Measurements from ENCODE around the gene PPID. TPM values are rescaled to one million over a fixed set of nuclear protein-coding genes. Genes with fewer than 3 reads are reported as not detected.

PPID gene
- total RNA-seq, 1 experiment from 2014 or later = 87.6 TPM

DNA sequence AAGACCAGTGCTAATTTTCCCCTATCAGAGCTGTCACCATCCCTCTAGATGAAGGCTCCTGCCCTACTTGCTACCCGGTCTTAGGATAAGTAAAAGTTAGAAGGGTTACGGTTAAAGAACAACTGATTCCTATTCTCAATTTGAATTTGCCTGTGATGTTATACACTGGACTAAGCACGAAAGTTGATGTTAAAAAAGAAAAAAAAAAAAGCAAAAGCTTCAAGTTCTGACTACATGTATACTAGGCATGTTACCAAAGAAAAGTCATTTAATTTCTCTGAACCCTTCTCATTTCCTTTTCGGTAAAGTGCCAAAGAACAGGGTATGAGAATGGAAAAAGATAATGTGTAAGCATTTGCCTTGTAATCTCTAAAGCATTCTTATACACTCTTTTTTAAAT, 1.4 kb upstream of the PPID start:
- DNase-seq (ENCODE audit: low spot score) = no peak
- Histone ChIP-seq H3K4me1 (ENCODE audit: insufficient read depth, low read length, poor library complexity, severe bottlenecking) (peaks cover 8% of the 10 kb centered on the region), H3K9me3 (ENCODE audit: low read depth, low read length, poor library complexity, severe bottlenecking) (no peaks in the 10 kb centered on the region), H3K27ac (ENCODE audit: low read depth, low read length, poor library complexity, severe bottlenecking) (no peak overlapping the region), H3K36me3 (ENCODE audit: insufficient read depth, low read length, poor library complexity, severe bottlenecking) (peaks cover 16% of the 10 kb centered on the region), H3K4me3 (ENCODE audit: low read depth, low read length, poor library complexity, severe bottlenecking) (no peak overlapping the region), H3K27me3 (replicated peaks; ENCODE audit: insufficient read depth, low read depth, low read length, poor library complexity) (peaks cover 18% of the 10 kb centered on the region)
- CTCF ChIA-PET = interaction anchor here (1.8 kb wide), 1 partner anchor 479 kb away, joined by 3 read pairs; no protein-coding TSS in a partner anchor
- POLR2A ChIA-PET (ENCODE audit: low non-redundant PET) = interaction anchor here (0.6 kb wide), 1 partner anchor 15 kb away, joined by 3 read pairs; no protein-coding TSS in a partner anchor
- no TSS peak for BruUV-seq (replicated peaks)
- no peak for TF ChIP-seq EZH2 (IDR thresholded peaks at IDR 0.05; ENCODE audit: borderline replicate concordance, low read depth, low read length, poor library complexity, severe bottlenecking)
- no peak for TF ChIP-seq CTCF (conservative IDR thresholded peaks at IDR 0.05; ENCODE audit: low read depth, low read length)
- intact Hi-C loops (cut with micrococcal nuclease; ENCODE audit: unreplicated experiment) = no loop called here

DNA sequence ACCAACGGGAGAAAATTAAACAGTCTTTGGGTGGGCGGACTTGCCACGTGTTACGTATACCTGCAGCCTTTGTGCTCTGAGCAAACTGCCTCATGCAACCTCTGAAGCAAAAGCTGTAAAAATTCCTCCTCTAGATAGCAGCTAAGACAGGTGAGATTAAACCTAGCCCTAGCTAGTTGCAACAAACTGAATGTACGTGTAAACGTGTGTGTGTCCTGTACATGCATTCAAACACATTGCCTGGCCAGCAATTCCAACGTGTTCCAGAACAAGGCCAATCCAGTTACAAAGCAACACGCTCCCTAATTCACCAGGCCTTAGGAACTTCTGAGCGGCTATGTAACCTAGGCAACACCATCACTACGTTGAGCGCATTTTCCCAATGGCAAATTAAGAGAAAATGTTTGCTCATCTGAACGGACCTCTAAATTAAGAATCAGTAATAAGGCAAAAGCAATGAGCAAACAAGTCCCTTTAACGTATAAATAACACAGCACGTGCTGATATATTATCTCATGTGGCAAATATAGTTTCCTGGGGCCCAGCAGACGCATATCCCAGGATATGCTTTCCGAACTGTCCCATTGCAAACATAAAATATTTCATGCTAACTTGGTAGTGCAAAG, 792 bp downstream of the PPID start:
- H3K27me3 ChIP-seq (replicated peaks; ENCODE audit: insufficient read depth, low read depth, low read length, poor library complexity) = no peaks in the 10 kb centered on the region
- ChIA-PET CTCF (no interaction called here), POLR2A (ENCODE audit: low non-redundant PET) (no interaction called here)
- H3K9me3 ChIP-seq (ENCODE audit: low read depth, low read length, poor library complexity, severe bottlenecking) = no peaks in the 10 kb centered on the region
- DNase-seq (ENCODE audit: low spot score) = peak; percentile 55
- peak overlapping the region; percentile 68 for H3K4me3 ChIP-seq (ENCODE audit: low read depth, low read length, poor library complexity, severe bottlenecking)
- H3K27ac ChIP-seq (ENCODE audit: low read depth, low read length, poor library complexity, severe bottlenecking) = peak overlapping the region; percentile 80
- BruUV-seq (replicated peaks) = no TSS peak
- intact Hi-C loops (cut with micrococcal nuclease; ENCODE audit: unreplicated experiment) = loop anchor here (1.0 kb wide), 1 partner anchor 50 kb away; the partner anchor contains the start of gene ETFDH
- H3K36me3 ChIP-seq (ENCODE audit: insufficient read depth, low read length, poor library complexity, severe bottlenecking) = peaks cover 39% of the 10 kb centered on the region
- TF ChIP-seq CTCF (conservative IDR thresholded peaks at IDR 0.05; ENCODE audit: low read depth, low read length) (no peak), EZH2 (IDR thresholded peaks at IDR 0.05; ENCODE audit: borderline replicate concordance, low read depth, low read length, poor library complexity, severe bottlenecking) (no peak)
- H3K4me1 ChIP-seq (ENCODE audit: insufficient read depth, low read length, poor library complexity, severe bottlenecking) = peaks cover 8% of the 10 kb centered on the region

GRCh38 chr4:158721680-158722079, 1.5 kb downstream of the PPID start:
- no peak for TF ChIP-seq CTCF (conservative IDR thresholded peaks at IDR 0.05; ENCODE audit: low read depth, low read length)
- no peak for TF ChIP-seq EZH2 (IDR thresholded peaks at IDR 0.05; ENCODE audit: borderline replicate concordance, low read depth, low read length, poor library complexity, severe bottlenecking)
- TSS peak; percentile 43 for BruUV-seq (replicated peaks)
- Histone ChIP-seq H3K9me3 (ENCODE audit: low read depth, low read length, poor library complexity, severe bottlenecking) (no peaks in the 10 kb centered on the region), H3K27me3 (replicated peaks; ENCODE audit: insufficient read depth, low read depth, low read length, poor library complexity) (no peaks in the 10 kb centered on the region), H3K4me1 (ENCODE audit: insufficient read depth, low read length, poor library complexity, severe bottlenecking) (peaks cover 8% of the 10 kb centered on the region), H3K27ac (ENCODE audit: low read depth, low read length, poor library complexity, severe bottlenecking) (no peak overlapping the region), H3K36me3 (ENCODE audit: insufficient read depth, low read length, poor library complexity, severe bottlenecking) (peaks cover 46% of the 10 kb centered on the region), H3K4me3 (ENCODE audit: low read depth, low read length, poor library complexity, severe bottlenecking) (no peak overlapping the region)
- CTCF ChIA-PET = no interaction called here
- no peak for DNase-seq (ENCODE audit: low spot score)
- POLR2A ChIA-PET (ENCODE audit: low non-redundant PET) = no interaction called here
- intact Hi-C loops (cut with micrococcal nuclease; ENCODE audit: unreplicated experiment) = loop anchor here (1.0 kb wide), 1 partner anchor 49 kb away; the partner anchor contains the start of gene ETFDH

Data from A673 (cell line).